NCI-H146 treated with DMSO at 0.1 percent for 48 hours (cell line): ENCODE results near the gene CHKA.

ENCODE experiments used
- DNase-seq: peaks from one replicate; lab custom pipeline; 2025; ENCODE audit not compliant: unreplicated experiment; lab: John Stamatoyannopoulos, UW

CHKA gene

GRCh38 chr11:68143310-68143689 is 22.1 kb upstream of the CHKA start:
- no peak for DNase-seq

DNA sequence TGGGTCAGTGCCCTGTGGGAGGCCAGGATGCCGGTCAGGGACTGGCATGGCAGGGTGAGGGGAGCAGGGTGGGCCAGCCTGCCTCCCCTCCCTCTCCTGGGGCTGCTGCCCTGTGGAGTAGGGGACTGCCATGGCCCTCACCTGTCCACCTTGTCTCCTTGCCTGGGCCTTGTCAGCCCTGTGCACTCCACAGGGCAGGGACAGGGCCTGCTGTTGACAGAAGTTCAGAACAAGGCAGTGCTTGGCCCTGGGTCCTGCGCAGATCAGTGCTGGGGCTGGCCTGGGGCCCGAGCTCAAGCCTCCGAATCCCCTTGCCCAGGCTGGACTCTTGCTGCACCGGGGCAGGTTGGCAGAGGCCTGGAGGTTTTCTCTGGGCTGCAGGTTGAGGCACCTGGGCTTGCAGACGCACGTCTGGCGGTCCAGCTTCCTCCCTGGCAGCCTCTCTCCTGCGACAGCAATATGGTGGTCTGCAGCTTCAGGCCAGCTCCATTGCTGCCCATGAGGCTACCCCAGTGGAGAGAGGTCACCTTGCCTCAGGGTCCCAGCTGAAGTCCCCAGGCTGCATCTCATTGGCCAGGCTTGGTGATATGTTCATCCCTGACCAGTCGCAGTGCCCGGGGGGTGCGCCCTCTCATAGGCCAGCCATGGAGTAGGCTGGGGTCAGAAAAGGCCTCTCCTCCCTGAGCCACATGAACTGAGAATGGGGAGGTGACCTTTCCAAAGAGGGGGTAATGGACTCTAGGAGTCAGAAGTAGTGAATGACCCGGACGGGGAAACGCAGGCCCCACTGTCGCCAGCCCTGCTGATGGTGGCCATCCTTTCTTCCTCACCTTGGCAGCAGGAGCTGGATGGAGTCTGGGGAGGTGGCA is 21.5 kb upstream of the CHKA start:
- no peak for DNase-seq

- DNase-seq = no peak
These were observed 20.8 kb upstream of the CHKA start for GRCh38 chr11:68142028-68142412.

DNA sequence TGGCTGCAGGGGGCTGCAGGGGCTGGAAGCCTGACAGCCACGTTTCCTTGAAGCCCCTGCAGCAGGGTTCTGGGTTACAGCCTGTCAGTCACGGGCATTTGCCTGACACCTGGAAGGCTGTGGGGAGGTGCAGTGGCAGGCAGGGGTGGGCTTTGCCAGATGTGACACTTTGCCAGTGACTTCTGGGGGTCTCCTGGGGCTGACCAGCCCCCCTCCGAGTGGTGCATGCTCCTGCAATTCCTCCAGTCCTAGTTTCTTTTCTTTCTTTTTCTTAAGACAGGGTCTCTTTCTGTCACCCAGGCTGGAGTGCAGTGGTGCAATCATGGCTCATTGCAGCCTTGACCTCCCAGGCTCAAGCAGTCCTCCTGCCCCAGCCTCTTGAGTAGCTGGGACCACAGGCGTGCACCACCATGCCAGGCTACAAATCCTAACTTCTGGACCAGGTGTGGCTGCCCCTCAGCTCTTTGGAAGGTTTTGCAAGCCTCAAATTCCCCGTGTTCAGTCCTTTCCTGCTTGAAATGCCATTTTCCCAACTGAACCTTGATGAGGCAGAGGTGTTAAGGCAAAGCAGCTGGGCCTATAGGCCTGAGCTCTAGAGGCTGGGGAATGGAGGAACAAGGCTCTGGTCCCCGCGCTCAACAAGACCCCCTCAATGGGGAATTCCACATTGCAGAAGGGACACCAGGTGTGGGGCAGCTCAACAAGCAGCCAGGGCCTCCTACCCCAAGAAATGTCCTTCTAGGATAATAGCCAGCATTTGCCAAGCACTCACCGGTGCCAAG is 20.2 kb upstream of the CHKA start:
- DNase-seq = no peak

GRCh38 chr11:68140496-68141245 is 19.5 kb upstream of the CHKA start:
- no peak for DNase-seq

- no peak for DNase-seq
These were observed 17.0 kb upstream of the CHKA start for GRCh38 chr11:68138237-68138636.

DNA sequence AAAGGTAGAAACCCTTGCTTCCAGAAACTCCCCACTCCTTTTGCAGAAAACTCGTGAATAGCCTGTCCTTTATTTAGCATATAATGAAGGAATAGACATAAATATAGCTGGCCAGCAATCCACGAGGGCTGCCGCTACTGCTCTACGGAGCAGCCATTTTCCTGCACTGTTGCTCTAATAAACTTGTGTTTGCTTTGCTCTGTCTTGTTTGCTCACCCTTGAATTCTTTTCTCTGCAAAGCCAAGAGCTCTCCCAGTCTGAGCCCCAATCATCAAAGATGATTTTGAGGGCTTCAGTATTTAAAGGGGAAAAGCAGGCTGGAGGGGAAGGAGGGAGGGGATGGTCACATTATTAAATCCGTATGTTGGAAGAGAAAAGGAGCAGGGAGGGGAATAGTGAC is 16.6 kb upstream of the CHKA start:
- DNase-seq = no peak

GRCh38 chr11:68136866-68137265 is 15.7 kb upstream of the CHKA start:
- no peak for DNase-seq

DNA sequence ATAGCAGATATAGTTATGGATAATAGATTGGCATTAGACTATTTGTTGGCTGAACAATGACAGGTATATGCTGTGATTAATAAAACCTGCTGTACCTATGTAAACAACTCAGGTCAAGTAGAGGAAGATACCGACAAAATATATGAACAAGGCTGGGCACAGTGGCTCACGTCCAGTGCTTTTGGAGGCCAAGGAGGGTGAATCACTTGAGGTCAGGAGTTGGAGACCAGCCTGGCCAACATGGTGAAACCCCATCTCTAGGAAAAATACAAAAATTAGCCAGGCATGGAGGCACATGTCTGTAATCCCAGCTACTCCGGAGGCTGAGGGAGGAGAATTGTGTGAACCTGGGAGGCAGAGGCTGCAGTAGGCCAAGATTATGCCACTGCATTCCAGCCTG is 14.0 kb upstream of the CHKA start:
- DNase-seq = no peak

DNA sequence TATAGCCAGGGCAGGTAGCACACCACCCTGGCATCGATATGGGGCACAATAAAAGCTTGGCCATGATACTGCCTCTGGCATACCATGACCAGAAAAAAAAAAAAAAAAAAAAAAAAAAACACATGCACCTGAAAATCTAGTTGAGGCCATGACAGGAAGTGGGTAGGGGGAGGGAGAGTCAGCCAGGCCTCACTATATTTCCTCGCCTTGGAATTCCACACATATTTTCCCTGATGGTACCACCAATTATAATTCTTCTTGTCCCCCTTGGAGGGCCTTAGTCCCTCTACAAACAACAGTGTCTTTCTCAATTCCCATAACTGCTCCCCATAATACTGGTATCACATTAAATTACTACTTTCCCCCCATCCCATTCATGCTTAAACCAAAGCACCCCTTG is 12.6 kb upstream of the CHKA start:
- DNase-seq = no peak

- DNase-seq = no peak
These were observed 8.9 kb upstream of the CHKA start for GRCh38 chr11:68130121-68130520.

DNA sequence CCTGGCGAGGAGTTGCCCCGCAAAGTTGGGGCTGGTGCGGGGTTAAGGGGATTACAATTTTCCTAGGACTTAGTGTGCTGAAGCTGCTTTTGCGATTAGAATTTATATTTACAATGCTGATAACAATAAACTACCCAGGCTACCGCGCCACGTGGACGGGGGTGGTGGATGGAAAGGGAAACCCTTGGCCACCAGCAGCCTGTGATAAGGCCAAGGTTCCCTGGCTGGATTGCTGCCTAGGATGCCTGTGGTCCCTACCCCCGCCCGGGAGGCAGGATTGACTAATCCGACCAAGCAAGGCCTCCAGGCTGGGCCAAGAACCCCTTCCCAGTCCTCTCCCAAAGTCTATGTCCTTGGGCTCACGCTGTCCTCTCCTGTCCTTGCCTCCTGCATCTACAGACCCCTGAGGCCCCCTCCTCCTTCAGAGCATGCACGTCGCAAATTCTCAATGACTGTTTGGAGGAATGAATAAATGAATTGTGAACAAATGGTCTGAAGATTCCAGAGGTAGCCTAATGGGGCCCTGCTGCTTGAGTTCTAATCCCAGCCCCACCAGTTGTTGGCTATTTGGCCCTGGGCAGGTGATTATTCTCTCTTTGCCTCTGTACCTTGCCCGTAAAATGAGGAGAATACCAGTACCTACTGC is 7.6 kb upstream of the CHKA start:
- no peak for DNase-seq

GRCh38 chr11:68127714-68128681 is 6.8 kb upstream of the CHKA start:
- no peak for DNase-seq

DNA sequence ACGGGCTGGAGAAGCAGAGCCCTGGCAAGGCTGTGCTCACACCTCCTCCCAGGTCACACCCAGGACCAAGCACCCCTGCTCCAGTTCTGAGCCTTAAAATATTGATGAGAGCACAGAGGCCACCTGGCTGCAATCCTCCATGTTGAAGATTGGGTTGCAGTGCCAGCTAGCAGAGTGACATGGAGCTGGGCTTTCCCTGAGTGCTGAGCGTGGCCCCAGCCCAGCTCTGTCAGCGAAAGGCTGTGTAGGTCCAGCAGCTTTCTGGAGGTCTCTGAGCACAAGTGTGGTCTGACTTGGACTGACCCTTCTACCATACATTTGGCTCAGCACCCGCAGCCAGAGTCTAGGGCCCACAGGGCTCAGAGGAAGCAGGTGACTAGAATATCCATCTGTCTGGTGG is 4.0 kb upstream of the CHKA start:
- no peak for DNase-seq

DNA sequence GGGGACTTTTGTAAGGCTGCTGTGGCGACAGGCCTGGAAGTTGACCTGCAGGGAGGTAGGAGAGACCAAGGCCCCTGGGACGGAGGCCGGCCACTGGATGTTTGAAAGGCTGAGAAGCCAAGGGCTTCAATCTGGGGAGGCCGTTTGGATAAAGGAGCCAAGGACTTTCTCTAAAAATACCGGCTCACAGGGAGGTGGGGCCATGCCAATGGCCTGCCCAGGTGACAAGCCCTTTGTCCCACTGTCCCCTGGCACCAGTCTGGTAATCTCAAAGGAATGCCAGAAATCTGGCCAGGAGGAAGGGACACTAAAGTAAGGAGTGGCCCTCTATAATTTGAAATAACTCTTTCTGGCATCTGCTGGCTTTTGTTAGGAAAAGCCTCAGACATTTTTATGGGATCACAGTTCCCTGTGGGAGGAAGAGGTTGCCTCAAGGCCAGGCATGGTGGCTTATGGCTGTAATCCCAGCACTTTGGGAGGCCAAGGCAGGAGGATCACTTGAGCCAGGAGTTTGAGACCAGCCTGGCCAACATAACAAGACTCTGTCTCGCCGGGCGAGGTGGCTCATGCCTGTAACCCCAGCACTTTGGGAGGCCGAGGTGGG is 1.9 kb upstream of the CHKA start:
- no peak for DNase-seq

- no peak for DNase-seq
These were observed 718 bp downstream of the CHKA start for GRCh38 chr11:68120273-68121066.

DNA sequence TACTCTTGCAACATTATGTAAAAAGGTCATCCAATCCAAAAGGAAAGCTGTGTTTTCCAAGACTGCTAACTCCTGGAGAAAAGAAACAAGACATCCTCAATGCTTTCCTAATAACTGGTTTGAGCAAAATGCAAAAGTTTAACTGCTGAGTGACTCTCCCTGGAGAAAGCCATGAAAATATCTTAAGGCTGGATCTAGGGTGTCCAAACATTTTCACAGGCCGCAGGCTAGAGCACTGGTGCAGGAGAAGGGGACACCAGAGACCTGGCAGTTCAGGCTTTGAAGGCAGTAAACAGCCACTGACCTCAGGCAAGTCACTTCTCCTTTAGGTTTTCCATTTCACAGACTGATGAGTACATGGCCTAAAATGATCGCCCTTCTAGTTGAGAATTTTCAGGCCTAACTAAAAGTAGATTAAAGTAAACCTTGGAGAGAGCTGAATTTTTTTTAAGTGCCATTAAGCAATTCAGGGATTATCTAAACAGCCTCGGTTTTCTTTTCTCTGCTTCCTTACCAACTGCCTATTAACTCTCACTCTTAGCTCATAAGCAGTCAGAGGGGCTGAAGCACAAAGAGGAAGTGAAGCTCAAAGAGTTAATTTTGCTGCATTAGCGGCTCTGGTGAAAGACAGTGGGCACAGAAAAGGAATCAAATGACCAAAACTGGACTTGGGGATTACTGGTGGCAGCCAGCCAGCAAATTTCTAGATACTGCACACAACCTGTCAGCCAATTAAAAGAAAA is 2.3 kb downstream of the CHKA start:
- DNase-seq = no peak

GRCh38 chr11:68117853-68118470 is 3.2 kb downstream of the CHKA start:
- no peak for DNase-seq
